ENCODE data around the gene KRTAP4-11.

- TF ChIP-seq CTCF (IDR thresholded peaks at IDR 0.05 in 2 of 3, conservative IDR thresholded peaks at IDR 0.05 in 1 of 3; ENCODE audit: borderline replicate concordance in 1 of 3, insufficient read depth in 1 of 3, low read depth in 2 of 3, low read length in 2 of 3) (no peak), POLR2AphosphoS5 (IDR thresholded peaks at IDR 0.05; ENCODE audit: low read depth, low read length) (no peak), YY1 (IDR thresholded peaks at IDR 0.05; ENCODE audit: extremely low read depth, insufficient replicate concordance, low read depth, low read length) (no peak), CEBPB (IDR thresholded peaks at IDR 0.05; ENCODE audit: low read depth) (no peak), MAX (IDR thresholded peaks at IDR 0.05) (no peak), EZH2 (IDR thresholded peaks at IDR 0.05) (no peak), POLR2A (IDR thresholded peaks at IDR 0.05; ENCODE audit: borderline replicate concordance, extremely low read depth, insufficient read depth, insufficient read length) (no peak), REST (IDR thresholded peaks at IDR 0.05; ENCODE audit: low read depth) (no peak), ZFX (IDR thresholded peaks at IDR 0.05) (no peak), RAD21 (IDR thresholded peaks at IDR 0.05; ENCODE audit: low read depth) (no peak), SRF (IDR thresholded peaks at IDR 0.05; ENCODE audit: low read depth) (no peak), SIN3A (IDR thresholded peaks at IDR 0.05; ENCODE audit: low read depth) (no peak), TCF7L2 (IDR thresholded peaks at IDR 0.05; ENCODE audit: borderline replicate concordance, extremely low read depth, insufficient read depth, insufficient read length) (no peak), FOSL1 (IDR thresholded peaks at IDR 0.05; ENCODE audit: low read depth) (no peak)
Observed at GRCh38 chr17:41098481-41098880, 19.7 kb downstream of the KRTAP4-11 start.
